SW480 (cell line): Measurements from ENCODE around the gene WASF3.

Source experiments
- DNase-seq: peaks from one replicate; pipeline ENCODE4 v3.0.0-alpha.2; 2016; ENCODE audit warnings: low spot score

Gene WASF3, protein sequence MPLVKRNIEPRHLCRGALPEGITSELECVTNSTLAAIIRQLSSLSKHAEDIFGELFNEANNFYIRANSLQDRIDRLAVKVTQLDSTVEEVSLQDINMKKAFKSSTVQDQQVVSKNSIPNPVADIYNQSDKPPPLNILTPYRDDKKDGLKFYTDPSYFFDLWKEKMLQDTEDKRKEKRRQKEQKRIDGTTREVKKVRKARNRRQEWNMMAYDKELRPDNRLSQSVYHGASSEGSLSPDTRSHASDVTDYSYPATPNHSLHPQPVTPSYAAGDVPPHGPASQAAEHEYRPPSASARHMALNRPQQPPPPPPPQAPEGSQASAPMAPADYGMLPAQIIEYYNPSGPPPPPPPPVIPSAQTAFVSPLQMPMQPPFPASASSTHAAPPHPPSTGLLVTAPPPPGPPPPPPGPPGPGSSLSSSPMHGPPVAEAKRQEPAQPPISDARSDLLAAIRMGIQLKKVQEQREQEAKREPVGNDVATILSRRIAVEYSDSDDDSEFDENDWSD

GRCh38 chr13:26557393-26558073, at the start of gene WASF3:
Gene WASF3 (plus strand): TSS chr13:26557683. CDS start chr13:26642271, 84,588 bp downstream.
- peak; percentile 93 for DNase-seq

- no peak for DNase-seq
These were observed 48.6 kb upstream of the WASF3 start for GRCh38 chr13:26508885-26509284.

- no peak for DNase-seq
These were observed 48.0 kb upstream of the WASF3 start for GRCh38 chr13:26509491-26509890.

GRCh38 chr13:26513931-26514330, 43.6 kb upstream of the WASF3 start:
- no peak for DNase-seq

DNA sequence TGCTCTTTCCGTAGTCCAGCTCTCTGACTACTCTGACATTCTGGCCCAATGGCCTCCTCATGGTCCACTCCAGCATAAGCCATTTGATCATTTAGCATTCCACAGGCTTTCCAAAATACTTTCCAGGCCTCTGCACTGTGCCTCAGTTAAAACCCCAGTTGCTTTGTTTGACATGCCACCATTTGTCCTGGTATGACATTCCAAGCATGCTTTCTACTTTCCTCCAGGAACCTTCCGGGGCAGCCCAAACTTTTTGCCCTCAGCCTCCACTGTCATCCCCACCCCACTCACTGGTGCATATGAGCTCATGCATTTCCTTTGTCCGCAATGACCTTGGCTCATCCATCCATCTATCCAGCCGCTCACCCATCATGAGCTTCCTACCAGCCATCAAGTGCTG, 41.8 kb upstream of the WASF3 start:
- DNase-seq = no peak

DNA sequence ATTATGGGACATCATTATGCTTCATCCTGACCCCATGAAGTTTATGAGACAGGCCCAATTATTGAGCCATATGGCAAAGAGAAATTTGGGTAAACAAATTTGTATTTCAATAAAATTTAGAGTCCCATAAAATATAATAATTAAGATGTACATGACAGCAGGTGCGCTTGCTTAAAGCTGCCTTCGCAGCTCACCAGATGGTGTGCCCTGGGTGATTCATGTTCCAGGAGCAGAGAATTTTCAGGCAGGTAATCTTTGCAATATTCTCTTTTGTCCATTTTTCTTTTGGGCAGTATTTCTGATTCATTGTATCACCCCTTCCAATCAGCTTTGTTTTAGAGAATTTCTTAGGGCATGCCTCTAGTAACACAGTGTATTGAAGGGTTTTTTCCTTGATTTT, 39.5 kb upstream of the WASF3 start:
- no peak for DNase-seq

DNA sequence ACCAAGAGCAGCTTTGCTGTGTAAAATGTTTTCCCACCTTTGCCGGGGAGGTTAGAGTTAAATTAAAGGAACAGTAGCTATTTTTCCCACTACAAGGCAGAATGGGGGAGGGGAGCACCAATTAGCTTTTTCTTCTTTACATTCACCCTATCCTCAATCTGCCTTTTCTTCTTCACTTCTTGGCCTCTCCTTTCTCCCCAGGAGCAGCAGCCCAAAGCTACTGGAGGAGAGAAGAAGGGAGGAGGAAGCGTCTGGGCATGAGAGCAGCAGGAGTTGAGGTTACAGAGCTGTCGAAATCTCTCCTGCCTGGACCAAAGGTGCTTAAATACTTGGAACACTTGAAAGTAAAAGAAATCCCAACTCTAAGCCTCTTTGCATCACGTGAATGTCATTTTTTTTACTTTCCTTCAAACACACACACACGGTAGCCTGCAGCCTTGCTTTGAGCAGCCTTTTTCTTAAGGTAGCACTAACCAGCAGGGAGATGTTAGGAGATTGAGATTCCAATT, 39.0 kb upstream of the WASF3 start:
- no peak for DNase-seq

GRCh38 chr13:26522571-26522970, 34.9 kb upstream of the WASF3 start:
- no peak for DNase-seq

- DNase-seq = no peak
These were observed 34.5 kb upstream of the WASF3 start for GRCh38 chr13:26523007-26523406.

DNA sequence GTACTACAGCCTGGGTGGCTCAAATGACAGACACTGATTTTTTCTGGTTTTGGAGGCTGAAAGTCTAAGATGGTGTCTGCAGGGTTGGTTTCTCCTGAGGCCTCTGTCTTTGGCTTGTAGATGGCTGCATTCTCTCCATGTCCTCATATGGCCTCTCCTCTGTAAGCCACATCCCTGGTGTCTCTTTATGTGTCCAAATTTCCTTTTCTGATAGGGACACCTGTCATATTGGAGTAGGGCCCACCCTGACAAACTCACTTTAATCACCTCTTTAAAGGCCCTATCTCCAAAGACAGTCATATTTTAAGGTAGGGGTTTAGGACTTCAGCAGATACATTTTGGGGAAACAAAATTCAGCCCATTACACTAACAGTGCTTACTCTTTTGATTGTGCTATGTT, 32.0 kb upstream of the WASF3 start:
- DNase-seq = no peak

DNA sequence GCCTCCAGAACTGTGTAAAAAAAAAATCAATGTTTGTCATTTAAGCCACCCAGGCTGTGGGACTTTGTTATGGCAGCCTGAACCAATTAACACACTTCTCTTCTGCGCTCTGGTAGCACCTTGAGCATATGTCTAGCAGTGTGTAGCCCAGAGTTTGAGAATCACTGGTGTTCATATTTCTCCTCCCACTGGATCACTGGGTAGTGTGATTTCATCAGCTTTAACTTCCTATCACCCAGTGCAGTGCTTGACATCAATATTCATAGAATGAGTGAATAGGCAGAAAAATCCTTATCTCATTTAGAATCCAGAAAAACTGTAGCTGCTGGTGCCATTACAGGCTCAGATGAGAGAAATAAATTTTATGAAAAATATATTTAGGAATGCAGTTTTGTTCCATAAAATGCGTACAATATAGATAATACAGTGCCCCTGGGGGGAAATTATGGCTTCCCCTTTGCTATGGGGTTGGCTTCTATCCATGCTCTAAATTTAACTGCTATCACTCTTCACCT, 30.7 kb upstream of the WASF3 start:
- DNase-seq = no peak

GRCh38 chr13:26528527-26528926, 29.0 kb upstream of the WASF3 start:
- no peak for DNase-seq

- DNase-seq = peak; percentile 52
These were observed 28.0 kb upstream of the WASF3 start for GRCh38 chr13:26529441-26529840.

DNA sequence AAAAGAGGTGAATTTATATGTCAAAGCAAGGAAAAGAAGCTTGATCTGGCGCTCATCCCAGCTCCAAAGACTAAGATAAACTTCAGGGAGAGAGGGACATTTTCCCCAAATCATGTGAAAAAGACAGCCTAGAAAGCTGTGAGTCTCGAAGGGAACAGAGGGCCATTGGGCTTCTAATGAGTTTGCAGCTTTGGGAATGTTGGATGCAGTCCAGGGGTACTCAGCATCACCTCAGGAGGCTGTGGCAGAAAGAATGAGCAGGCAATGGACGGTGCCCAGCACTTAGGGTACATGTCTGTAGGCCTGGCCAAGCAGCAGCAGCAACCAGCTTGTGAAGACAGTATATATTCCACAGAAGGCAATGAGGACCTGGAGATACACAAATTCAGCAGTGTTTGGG, 25.7 kb upstream of the WASF3 start:
- DNase-seq = no peak

- no peak for DNase-seq
These were observed 23.3 kb upstream of the WASF3 start for GRCh38 chr13:26534036-26534726.

DNA sequence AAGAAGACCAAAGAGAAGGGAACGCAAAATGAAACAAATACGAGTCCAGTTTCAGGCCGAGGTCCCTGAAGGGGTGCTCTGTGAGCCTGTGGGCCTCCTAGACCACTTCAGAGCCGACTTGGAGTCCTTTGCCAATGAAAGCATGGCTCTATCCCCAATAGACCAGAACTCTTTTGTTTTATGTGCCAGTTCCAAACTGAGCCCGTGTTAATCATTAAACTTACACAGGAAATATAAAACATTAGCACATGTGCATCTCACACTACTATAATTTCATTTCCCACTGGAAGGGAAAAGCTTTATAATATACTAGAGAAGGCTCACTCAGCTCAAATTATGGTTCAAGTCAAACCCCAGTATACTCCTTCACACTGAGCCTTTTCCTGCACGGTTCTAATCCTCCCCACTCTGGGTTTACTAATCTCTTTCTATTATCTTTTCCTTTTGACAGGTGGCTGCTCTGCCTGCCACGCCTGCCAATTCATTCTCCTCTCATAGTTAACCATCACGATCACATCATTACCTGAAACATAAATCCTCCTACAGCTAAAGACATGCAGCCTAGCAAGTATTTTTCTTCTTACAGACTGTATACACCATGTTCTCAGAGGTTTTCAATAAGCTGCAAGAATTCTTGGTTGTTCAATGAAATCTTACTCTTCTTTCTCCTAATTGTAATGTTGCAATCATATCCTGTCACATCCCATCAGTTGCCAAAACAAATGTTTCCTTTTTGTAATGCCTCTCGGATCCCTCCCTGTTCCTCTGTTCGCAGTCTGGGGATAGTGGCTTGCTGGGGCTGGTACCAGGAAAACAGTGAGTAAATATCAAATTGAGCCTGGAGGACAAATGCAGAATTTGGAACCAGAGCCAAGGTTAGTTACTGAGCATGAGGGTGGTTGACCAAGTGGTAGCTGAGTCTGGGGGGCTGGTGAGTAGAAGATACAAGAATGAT, 18.8 kb upstream of the WASF3 start:
- DNase-seq = peak; percentile 12

DNA sequence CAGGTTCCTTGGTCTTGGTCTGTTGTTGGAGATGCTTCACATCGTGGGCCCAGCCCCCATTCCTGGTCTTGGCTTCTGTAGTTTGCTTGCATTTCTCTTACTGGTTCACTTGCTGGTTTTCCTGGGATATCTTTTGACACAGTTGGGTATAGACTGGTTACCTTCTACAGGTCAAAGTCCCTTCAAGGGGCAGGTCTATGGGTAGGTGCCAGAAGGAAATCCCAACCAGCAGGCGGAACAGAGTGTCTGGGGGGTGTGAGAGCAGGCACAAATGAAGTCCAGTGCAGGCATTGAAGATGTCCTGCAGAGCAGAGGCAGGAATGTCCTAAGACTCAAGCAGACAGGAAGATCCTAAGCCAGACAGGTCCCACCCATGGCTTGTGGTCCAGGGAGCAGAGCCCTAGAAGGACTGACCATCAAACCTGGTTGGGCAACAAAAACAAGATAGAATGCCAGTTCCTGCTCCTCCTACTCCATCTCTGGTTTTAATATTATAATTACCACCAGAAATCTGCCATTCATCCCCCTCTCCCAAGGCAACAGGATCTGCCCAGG, 17.7 kb upstream of the WASF3 start:
- no peak for DNase-seq

- DNase-seq = no peak
These were observed 17.1 kb upstream of the WASF3 start for GRCh38 chr13:26540334-26540733.

GRCh38 chr13:26541041-26541440, 16.4 kb upstream of the WASF3 start:
- DNase-seq = no peak

DNA sequence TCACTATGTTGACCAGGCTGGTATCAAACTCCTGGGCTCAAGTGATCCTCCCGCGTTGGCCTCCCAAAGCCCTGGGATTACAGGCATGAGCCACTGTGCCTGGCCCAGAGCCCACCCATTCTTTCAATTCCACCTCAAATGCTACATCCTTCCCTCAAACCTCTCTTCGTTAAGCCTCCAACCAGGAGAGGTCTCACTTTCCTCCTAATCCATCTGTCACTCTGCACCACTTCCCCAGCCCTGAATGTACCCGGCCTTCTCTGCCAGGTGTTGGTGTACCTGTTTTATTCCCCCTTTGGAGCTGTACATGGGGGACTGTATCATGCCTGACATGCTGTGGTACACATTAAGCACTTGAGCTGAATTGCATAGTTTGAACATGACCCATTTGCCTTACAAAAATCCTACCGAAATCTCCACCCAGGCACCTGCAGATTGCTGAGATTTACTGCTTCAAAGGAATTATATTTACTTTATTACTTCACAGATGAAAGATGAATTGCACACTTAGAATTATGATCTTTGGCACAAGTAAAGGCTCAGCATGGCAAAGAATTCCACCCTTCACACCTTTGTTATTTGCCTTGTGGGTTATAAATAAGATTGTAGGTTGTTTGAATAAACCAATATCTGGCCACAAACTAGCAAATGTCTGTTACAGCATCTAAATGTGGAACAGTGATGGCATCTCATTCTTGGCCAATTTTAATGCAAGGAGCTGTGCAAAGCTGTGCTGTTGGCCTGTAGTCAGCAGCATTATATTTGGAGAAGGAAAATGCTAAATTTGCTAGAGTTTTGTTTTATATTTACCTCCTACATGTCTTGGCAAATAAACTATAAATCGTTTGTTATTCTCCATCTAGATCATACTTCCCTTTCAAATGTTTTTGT, 15.6 kb upstream of the WASF3 start:
- peak; percentile 4 for DNase-seq
